Spleen (tissue), 11 donors: ENCODE results near the gene CCDC69. TPM values are rescaled to one million over a fixed set of nuclear protein-coding genes. Genes with fewer than 3 reads are reported as not detected.
A peak's percentile ranks its signal among the peaks of the same experiment; 100 is the strongest.

Experiments used
- DNase-seq: peaks from one replicate; pipeline ENCODE4 v3.0.0-alpha.2; 2020
- H3K27ac ChIP-seq, 8 donors: fragments of 200-600 bp; sonication (generic) in 7 of 8; 1 replicate in 4 of 8; 2 replicates in 4 of 8; pipeline versions ENCODE4 v1.5.0 to v1.8.0; 2016 to 2021; ENCODE audit warnings: inconsistent platforms in 4 of 8, mild to moderate bottlenecking in 4 of 8, moderate library complexity in 1 of 8
- H3K27me3 ChIP-seq, 7 donors: fragments of 200-600 bp; sonication (generic) in 6 of 7; replicated peaks in 1 of 7; 1 replicate in 4 of 7; 2 replicates in 3 of 7; pipeline versions ENCODE4 v1.5.0 to v1.8.0; 2016 to 2021; ENCODE audit warnings: inconsistent platforms in 3 of 7, mild to moderate bottlenecking in 1 of 7
- H3K36me3 ChIP-seq, 6 donors: fragments of 200-600 bp; sonication (generic) in 5 of 6; 1 replicate in 4 of 6; 2 replicates in 2 of 6; pipeline versions ENCODE4 v1.5.0 to v1.8.0; 2016 to 2021; ENCODE audit warnings: inconsistent platforms in 2 of 6
- H3K4me1 ChIP-seq, 6 donors: fragments of 200-600 bp; sonication (generic) in 5 of 6; 1 replicate in 3 of 6; 2 replicates in 3 of 6; pipeline versions ENCODE4 v1.5.0 to v1.8.0; 2016 to 2021; ENCODE audit warnings: inconsistent platforms in 3 of 6
- H3K4me3 ChIP-seq, 8 donors: fragments of 200-600 bp; sonication (generic) in 7 of 8; 1 replicate in 4 of 8; 2 replicates in 4 of 8; pipeline versions ENCODE4 v1.5.0 to v1.8.0; 2016 to 2021; ENCODE audit warnings: inconsistent platforms in 4 of 8, mild to moderate bottlenecking in 4 of 8, moderate library complexity in 2 of 8
- H3K9me3 ChIP-seq, 8 donors: fragments of 200-600 bp; sonication (generic) in 7 of 8; 1 replicate in 4 of 8; 2 replicates in 4 of 8; pipeline versions ENCODE4 v1.5.0 to v1.8.0; 2016 to 2021; ENCODE audit warnings: inconsistent platforms in 4 of 8
- POLR2A ChIP-seq, 3 donors: fragments of 450-650 bp; IDR thresholded peaks; one replicate each; pipeline ENCODE4 v1.5.1; 2017; ENCODE audit warnings: antibody characterized with exemption in 3 of 3, mild to moderate bottlenecking in 1 of 3
- POLR2AphosphoS5 ChIP-seq, 3 donors: sonication (generic); formaldehyde crosslinking; IDR thresholded peaks; one replicate each; pipeline ENCODE4 v1.5.1; 2017; ENCODE audit warnings: antibody characterized with exemption in 3 of 3
- WGBS, 5 donors: extraction: QIAGEN DNeasy Blood & Tissue Kit in 3 of 5; methylation state at CpG; one replicate each; pipeline versions ENCODE4 v1.1.5 to v1.1.7; 2013 to 2018; 5-methylcytosine and 5-hydroxymethylcytosine counted together
- intact Hi-C: fragments of 100-400 bp; cut with DNase I; formaldehyde crosslinking; loops from one replicate; pipeline ENCODE4 v1.15.0; 2023; ENCODE audit warnings: low total_unique reads
- polyA plus RNA-seq, 3 donors: library from polyadenylated mRNA; stranded (reverse); fragments of 200-250 nt; gene quantifications; one replicate each; pipeline ENCODE4 v1.2.1, GENCODE V29; 2013
- total RNA-seq, 7 donors: library from RNA; depleted of rRNA in 3 of 7; stranded (reverse); fragments of >200 nt in 3 of 7; fragmentation: NEBNext Ultra II Directional in 4 of 7; extraction: Animal tissue kit (Norgen Biotek cat#: 25700) in 4 of 7; gene quantifications; one replicate each; pipeline versions ENCODE4 v1.1.0 to v1.2.1, GENCODE V29; 2016 to 2021
- TF ChIP-seq, protein P1 (sequence below), 11 experiments: fragments of 200-600 bp in 7 of 11; fragments of 450-650 bp in 4 of 11; sonication (generic) in 4 of 11; IDR thresholded peaks in 8 of 11; conservative IDR thresholded peaks in 3 of 11; 1 replicate in 7 of 11; 2 replicates in 4 of 11; pipeline versions ENCODE4 v1.4.0 to v1.8.0; 2016 to 2021; ENCODE audit warnings: antibody characterized with exemption in 11 of 11, inconsistent platforms in 4 of 11, mild to moderate bottlenecking in 1 of 11
- donor health status: healthy with polysubstance abuse.
- donor health status: DM: no; HTN: no; CAD: no; lungs with moderate emphysema.
- donor health status: DM: no; HTN: no; CAD: no.
- donor health status: Bipolar disorder and iron deficiency.
- donor health status: healthy.
- donor health status: DM: no; HTN: no; CAD: no.
- donor health status: DM: yes; HTN: yes; CAD: no.

Gene CCDC69
- total and polyA plus RNA-seq, 10 donors = 37.7 to 145 (median 94.9) TPM

DNA sequence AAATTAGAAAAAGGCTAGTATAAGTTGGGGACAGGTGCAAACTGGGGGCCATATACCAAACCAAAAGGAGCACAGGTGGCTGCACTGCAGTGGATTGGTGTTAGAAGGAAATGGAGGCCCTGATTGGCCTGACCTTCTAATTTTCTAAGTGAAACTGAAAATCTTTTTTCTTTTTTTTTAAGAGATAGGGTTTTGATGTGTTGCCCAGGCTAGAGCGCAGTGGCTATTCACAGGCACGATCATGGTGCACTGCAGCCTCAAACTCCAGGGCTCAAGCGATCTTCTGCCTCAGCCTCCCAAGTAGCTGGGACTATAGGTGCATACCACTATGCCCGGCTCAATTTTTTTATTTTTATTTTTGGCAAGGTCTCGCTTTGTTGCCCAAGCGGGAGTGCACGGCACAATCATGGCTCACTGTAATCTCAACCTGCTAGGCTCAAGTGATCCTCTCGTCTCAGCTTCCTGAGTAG lies 9.8 kb upstream of the CCDC69 start:
- H3K4me3 ChIP-seq = peak overlapping the region in 1 of 8 donors; percentile 9
- intact Hi-C loops = loop anchor here (10.0 kb wide), 1 partner anchor 59 kb away; no protein-coding TSS in a partner anchor
- TF ChIP-seq, protein P1, sequence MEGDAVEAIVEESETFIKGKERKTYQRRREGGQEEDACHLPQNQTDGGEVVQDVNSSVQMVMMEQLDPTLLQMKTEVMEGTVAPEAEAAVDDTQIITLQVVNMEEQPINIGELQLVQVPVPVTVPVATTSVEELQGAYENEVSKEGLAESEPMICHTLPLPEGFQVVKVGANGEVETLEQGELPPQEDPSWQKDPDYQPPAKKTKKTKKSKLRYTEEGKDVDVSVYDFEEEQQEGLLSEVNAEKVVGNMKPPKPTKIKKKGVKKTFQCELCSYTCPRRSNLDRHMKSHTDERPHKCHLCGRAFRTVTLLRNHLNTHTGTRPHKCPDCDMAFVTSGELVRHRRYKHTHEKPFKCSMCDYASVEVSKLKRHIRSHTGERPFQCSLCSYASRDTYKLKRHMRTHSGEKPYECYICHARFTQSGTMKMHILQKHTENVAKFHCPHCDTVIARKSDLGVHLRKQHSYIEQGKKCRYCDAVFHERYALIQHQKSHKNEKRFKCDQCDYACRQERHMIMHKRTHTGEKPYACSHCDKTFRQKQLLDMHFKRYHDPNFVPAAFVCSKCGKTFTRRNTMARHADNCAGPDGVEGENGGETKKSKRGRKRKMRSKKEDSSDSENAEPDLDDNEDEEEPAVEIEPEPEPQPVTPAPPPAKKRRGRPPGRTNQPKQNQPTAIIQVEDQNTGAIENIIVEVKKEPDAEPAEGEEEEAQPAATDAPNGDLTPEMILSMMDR (IDR thresholded peaks at IDR 0.05 in 8 of 11, conservative IDR thresholded peaks at IDR 0.05 in 3 of 11) = no peak
- TF ChIP-seq POLR2AphosphoS5 (IDR thresholded peaks at IDR 0.05) = peak in 1 of 3 donors; percentile 23
- H3K27ac ChIP-seq = peak overlapping the region in 7 of 8 donors; percentile 27 to 85 (median 76)
- no peaks in the 10 kb centered on the region for H3K36me3 ChIP-seq
- H3K4me1 ChIP-seq = peaks cover 11 to 75% (median 40%) of the 10 kb centered on the region in 6 donors
- H3K27me3 ChIP-seq = no peaks in the 10 kb centered on the region
- DNase-seq = no peak
- WGBS, 5 donors = 61 to 78% (median 65%) methylated on average over 8 of the region's 8 CpGs
- H3K9me3 ChIP-seq = no peaks in the 10 kb centered on the region

DNA sequence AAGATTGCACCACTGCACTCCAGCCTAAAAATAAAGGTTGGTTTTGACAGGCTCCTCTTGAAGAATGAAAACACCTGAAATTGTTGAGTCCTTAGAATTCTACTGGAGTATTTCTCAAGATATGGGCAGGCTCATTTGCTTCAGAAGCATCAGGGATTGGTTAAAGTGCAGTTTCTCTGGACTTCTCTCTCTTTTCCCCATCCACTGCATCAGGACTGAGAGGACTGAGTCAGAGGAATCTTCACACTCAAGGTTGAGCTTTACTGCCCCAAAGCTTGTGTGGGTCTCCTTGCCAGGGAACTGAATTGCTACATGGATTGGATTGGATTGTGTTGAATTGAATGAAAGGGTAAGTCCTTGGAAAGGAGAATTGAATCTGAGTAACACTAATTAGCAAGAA lies 7.5 kb upstream of the CCDC69 start:
- no peak for DNase-seq
- Histone ChIP-seq H3K4me3 (no peak overlapping the region), H3K27me3 (no peaks in the 10 kb centered on the region), H3K4me1 (peaks cover 11 to 66% (median 30%) of the 10 kb centered on the region in 6 donors), H3K36me3 (no peaks in the 10 kb centered on the region), H3K9me3 (no peaks in the 10 kb centered on the region), H3K27ac (no peak overlapping the region)
- intact Hi-C loops = loop anchor here (10.0 kb wide), 1 partner anchor 57 kb away; no protein-coding TSS in a partner anchor
- TF ChIP-seq POLR2A (IDR thresholded peaks at IDR 0.05) = no peak
- no peak for TF ChIP-seq POLR2AphosphoS5 (IDR thresholded peaks at IDR 0.05)
- TF ChIP-seq, protein P1 (IDR thresholded peaks at IDR 0.05 in 8 of 11, conservative IDR thresholded peaks at IDR 0.05 in 3 of 11) = no peak

DNA sequence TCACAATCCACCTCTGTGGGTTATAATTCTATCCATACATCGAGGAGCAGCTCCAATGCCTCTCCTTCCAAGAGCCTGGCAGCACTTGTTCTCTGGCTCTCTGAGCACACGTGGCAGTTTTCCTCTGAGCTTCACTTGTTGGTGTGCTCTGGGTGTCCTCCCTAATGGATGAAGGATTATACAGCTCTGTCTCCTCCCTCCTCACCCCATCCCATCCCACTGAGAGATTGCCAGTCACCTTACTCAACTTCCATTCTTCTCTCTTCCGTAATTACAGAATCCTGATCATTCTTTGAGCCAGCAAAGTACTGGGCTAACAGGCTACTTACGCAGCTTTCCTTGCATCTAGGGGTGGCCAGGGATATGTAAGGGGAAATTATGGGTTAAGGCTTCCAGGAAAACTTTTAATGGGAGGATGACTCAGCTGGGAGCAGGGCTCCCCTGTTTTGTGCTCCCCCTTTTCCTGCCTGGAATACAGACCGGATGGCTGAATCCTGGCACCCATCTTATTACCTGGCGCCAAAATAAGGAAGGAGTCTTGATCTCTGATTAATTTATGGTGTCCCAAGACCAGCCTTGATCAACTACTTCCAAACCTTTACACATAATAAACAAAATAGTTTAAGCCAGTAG lies 6.3 kb upstream of the CCDC69 start:
- Histone ChIP-seq H3K9me3 (no peaks in the 10 kb centered on the region), H3K4me3 (no peak overlapping the region), H3K4me1 (peaks cover 14 to 66% (median 28%) of the 10 kb centered on the region in 6 donors), H3K27ac (peak overlapping the region in 1 of 8 donors; percentile 2), H3K27me3 (no peaks in the 10 kb centered on the region), H3K36me3 (no peaks in the 10 kb centered on the region)
- WGBS, 5 donors = 58 to 82% (median 74%) methylated on average over 6 of the region's 6 CpGs
- intact Hi-C loops = loop anchor here (10.0 kb wide), 1 partner anchor 55 kb away; no protein-coding TSS in a partner anchor
- no peak for DNase-seq
- TF ChIP-seq, protein P1 (IDR thresholded peaks at IDR 0.05 in 8 of 11, conservative IDR thresholded peaks at IDR 0.05 in 3 of 11) = no peak
- TF ChIP-seq POLR2AphosphoS5 (IDR thresholded peaks at IDR 0.05) = no peak
- TF ChIP-seq POLR2A (IDR thresholded peaks at IDR 0.05) = no peak

DNA sequence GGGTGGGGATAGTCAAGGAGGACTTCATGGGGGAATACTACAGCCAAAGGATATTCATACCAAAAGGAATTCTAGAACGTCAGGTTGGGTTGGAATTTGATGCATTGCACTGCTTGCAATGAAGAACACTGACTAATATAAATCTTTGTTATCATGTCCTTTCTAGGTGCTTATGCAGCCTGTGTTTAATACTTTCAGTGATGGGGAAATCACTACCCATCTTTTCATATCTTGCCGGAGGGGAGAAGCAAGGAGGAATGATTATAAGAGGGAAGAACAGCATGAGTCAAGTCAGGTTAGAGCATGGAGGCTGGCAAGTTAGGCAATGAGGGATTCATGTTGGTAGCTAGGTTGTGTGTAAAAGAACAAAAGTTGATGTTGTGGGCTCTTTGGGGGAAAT lies 5.1 kb upstream of the CCDC69 start:
- Histone ChIP-seq H3K27me3 (no peaks in the 10 kb centered on the region), H3K36me3 (no peaks in the 10 kb centered on the region), H3K9me3 (no peaks in the 10 kb centered on the region), H3K27ac (no peak overlapping the region), H3K4me1 (peaks cover 15 to 66% (median 28%) of the 10 kb centered on the region in 6 donors), H3K4me3 (no peak overlapping the region)
- 90 to 95% (median 91%) methylated on average over 2 of the region's 2 CpGs for WGBS, 5 donors
- intact Hi-C loops = no loop called here
- TF ChIP-seq POLR2A (IDR thresholded peaks at IDR 0.05) (no peak), POLR2AphosphoS5 (IDR thresholded peaks at IDR 0.05) (no peak)
- TF ChIP-seq, protein P1 (IDR thresholded peaks at IDR 0.05 in 8 of 11, conservative IDR thresholded peaks at IDR 0.05 in 3 of 11) = no peak
- DNase-seq = no peak
